Smooth muscle cell (in vitro differentiated cells): ENCODE measurements around the gene TSKS. TPM values are rescaled to one million over a fixed set of nuclear protein-coding genes. Genes with fewer than 3 reads are reported as not detected.

Experiments used
- DNase-seq: peaks from one replicate; lab custom pipeline; 2025; ENCODE audit not compliant: unreplicated experiment; lab: John Stamatoyannopoulos, UW
- H2AFZ ChIP-seq: fragments of 200-600 bp; sonication (generic); 2 replicates; pipeline ENCODE4 v1.6.0; 2016; ENCODE audit warnings: antibody characterized with exemption, low read depth, mild to moderate bottlenecking
- H3F3A ChIP-seq: fragments of 200-600 bp; sonication (generic); 2 replicates; pipeline ENCODE4 v1.6.0; 2017; ENCODE audit warnings: antibody characterized with exemption, low read depth
- H3K27ac ChIP-seq: fragments of 200-600 bp; sonication (generic); 2 replicates; pipeline ENCODE4 v1.5.1; 2016; ENCODE audit warnings: low read depth, mild to moderate bottlenecking
- H3K27me3 ChIP-seq: fragments of 200-600 bp; sonication (generic); 2 replicates; pipeline ENCODE4 v1.6.1; 2016; ENCODE audit warnings: low read depth, mild to moderate bottlenecking
- H3K36me3 ChIP-seq: fragments of 200-600 bp; sonication (generic); 2 replicates; pipeline ENCODE4 v1.5.1; 2016; ENCODE audit warnings: low read depth
- H3K4me1 ChIP-seq: fragments of 200-600 bp; sonication (generic); 2 replicates; pipeline ENCODE4 v1.5.1; 2016; ENCODE audit warnings: low read depth
- H3K4me2 ChIP-seq: fragments of 200-600 bp; sonication (generic); 2 replicates; pipeline ENCODE4 v1.6.0; 2016; ENCODE audit warnings: mild to moderate bottlenecking
- H3K4me3 ChIP-seq: fragments of 200-600 bp; sonication (generic); 2 replicates; pipeline ENCODE4 v1.5.1; 2016; ENCODE audit warnings: mild to moderate bottlenecking
- H3K79me2 ChIP-seq: fragments of 200-600 bp; sonication (generic); 2 replicates; pipeline ENCODE4 v1.6.0; 2016; ENCODE audit warnings: low read depth, mild to moderate bottlenecking
- H3K9ac ChIP-seq: fragments of 200-600 bp; sonication (generic); 2 replicates; pipeline ENCODE4 v1.6.0; 2016; ENCODE audit warnings: low read depth
- H3K9me3 ChIP-seq: fragments of 200-600 bp; sonication (generic); replicated peaks from 2 replicates; pipeline ENCODE4 v1.5.1; 2016; ENCODE audit warnings: low read depth
- H4K20me1 ChIP-seq: fragments of 200-600 bp; sonication (generic); 2 replicates; pipeline ENCODE4 v1.6.0; 2016; ENCODE audit warnings: low read depth
- WGBS: methylation state at CpG from one replicate; pipeline ENCODE4 v1.1.7; 2016; ENCODE audit warnings: low lambda C conversion rate; 5-methylcytosine and 5-hydroxymethylcytosine counted together
- polyA plus RNA-seq: library from polyadenylated mRNA; unstranded; fragments of >200 nt; fragmentation: Nextera tagmentation; extraction: Ambion mirVana; gene quantifications from 2 replicates; pipeline ENCODE4 v1.2.1, GENCODE V29; 2016
- total RNA-seq: library from RNA; depleted of rRNA; stranded (reverse); fragments of >200 nt; gene quantifications from 2 replicates; pipeline ENCODE4 v1.2.3, GENCODE V29; 2014
- TF ChIP-seq, protein P1 (sequence below): fragments of 200-600 bp; sonication (generic); IDR thresholded peaks from 2 replicates; pipeline ENCODE4 v1.5.1; 2017; ENCODE audit warnings: borderline replicate concordance, mild to moderate bottlenecking, antibody characterized with exemption; ENCODE audit not compliant: insufficient read depth, poor library complexity, severe bottlenecking

Gene TSKS
- total and polyA plus RNA-seq, 2 experiments from 2014 or later, result not detected

DNA sequence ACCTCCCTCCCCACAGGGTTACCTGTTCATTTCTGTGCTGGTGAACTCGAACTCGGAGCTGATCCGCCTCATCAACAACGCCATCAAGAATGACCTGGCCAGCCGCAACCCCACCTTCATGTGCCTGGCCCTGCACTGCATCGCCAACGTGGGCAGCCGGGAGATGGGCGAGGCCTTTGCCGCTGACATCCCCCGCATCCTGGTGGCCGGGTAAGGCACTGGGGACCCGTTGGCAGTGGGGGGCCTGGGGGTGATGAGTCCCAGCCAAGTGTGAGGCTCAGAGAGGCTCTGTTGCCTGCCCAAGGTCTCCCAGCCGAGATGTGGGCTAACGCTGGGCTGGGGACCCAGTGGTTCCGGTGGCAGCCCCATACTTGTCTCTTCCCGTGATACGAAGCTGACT is 19.4 kb upstream of the TSKS start:
- Histone ChIP-seq H3K4me2 (no peak overlapping the region), H3K36me3 (peaks cover 8% of the 10 kb centered on the region), H3K9ac (no peak overlapping the region), H3K9me3 (no peaks in the 10 kb centered on the region), H3K4me1 (no peaks in the 10 kb centered on the region), H3K27ac (no peak overlapping the region), H3K79me2 (peaks cover 19% of the 10 kb centered on the region), H3K27me3 (no peaks in the 10 kb centered on the region), H3F3A (peaks cover 24% of the 10 kb centered on the region), H2AFZ (no peak overlapping the region), H4K20me1 (peaks cover 53% of the 10 kb centered on the region), H3K4me3 (no peak overlapping the region)
- DNase-seq, result no peak
- TF ChIP-seq, protein P1, sequence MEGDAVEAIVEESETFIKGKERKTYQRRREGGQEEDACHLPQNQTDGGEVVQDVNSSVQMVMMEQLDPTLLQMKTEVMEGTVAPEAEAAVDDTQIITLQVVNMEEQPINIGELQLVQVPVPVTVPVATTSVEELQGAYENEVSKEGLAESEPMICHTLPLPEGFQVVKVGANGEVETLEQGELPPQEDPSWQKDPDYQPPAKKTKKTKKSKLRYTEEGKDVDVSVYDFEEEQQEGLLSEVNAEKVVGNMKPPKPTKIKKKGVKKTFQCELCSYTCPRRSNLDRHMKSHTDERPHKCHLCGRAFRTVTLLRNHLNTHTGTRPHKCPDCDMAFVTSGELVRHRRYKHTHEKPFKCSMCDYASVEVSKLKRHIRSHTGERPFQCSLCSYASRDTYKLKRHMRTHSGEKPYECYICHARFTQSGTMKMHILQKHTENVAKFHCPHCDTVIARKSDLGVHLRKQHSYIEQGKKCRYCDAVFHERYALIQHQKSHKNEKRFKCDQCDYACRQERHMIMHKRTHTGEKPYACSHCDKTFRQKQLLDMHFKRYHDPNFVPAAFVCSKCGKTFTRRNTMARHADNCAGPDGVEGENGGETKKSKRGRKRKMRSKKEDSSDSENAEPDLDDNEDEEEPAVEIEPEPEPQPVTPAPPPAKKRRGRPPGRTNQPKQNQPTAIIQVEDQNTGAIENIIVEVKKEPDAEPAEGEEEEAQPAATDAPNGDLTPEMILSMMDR, result no peak
- WGBS, result 97% methylated on average over 17 of the region's 18 CpGs

GRCh38 chr19:49781394-49781793 is 18.3 kb upstream of the TSKS start:
- no peaks in the 10 kb centered on the region for H3K27me3 ChIP-seq
- H4K20me1 ChIP-seq, result peaks cover 54% of the 10 kb centered on the region
- H3K4me2 ChIP-seq, result no peak overlapping the region
- no peaks in the 10 kb centered on the region for H3K9me3 ChIP-seq
- H3F3A ChIP-seq, result peaks cover 17% of the 10 kb centered on the region
- WGBS, result 97% methylated on average over 7 of the region's 7 CpGs
- H3K9ac ChIP-seq, result no peak overlapping the region
- H3K4me3 ChIP-seq, result no peak overlapping the region
- peaks cover 8% of the 10 kb centered on the region for H3K36me3 ChIP-seq
- DNase-seq, result no peak
- no peak overlapping the region for H3K27ac ChIP-seq
- TF ChIP-seq, protein P1, result no peak
- H3K4me1 ChIP-seq, result no peaks in the 10 kb centered on the region
- no peak overlapping the region for H2AFZ ChIP-seq
- H3K79me2 ChIP-seq, result peaks cover 28% of the 10 kb centered on the region

GRCh38 chr19:49780861-49781260 is 17.8 kb upstream of the TSKS start:
- no peak overlapping the region for H3K4me2 ChIP-seq
- WGBS, result 90% methylated on average over 8 of the region's 8 CpGs
- H3F3A ChIP-seq, result peaks cover 17% of the 10 kb centered on the region
- TF ChIP-seq, protein P1, result no peak
- H3K79me2 ChIP-seq, result peaks cover 29% of the 10 kb centered on the region
- H3K4me1 ChIP-seq, result no peaks in the 10 kb centered on the region
- peaks cover 8% of the 10 kb centered on the region for H3K36me3 ChIP-seq
- no peak overlapping the region for H2AFZ ChIP-seq
- H3K9ac ChIP-seq, result no peak overlapping the region
- no peak overlapping the region for H3K27ac ChIP-seq
- H3K27me3 ChIP-seq, result no peaks in the 10 kb centered on the region
- H4K20me1 ChIP-seq, result peaks cover 54% of the 10 kb centered on the region
- DNase-seq, result no peak
- H3K4me3 ChIP-seq, result no peak overlapping the region
- no peaks in the 10 kb centered on the region for H3K9me3 ChIP-seq
